HEK293 (cell line): ENCODE measurements around the gene KRTAP4-7.
"Not testable (repeated sequence)": the region's sequence is repeated elsewhere in the genome, so short reads cannot be mapped to it uniquely, and the experiment has no call there.

Source experiments
- CTCF ChIA-PET: fragments of 350-600 bp; formaldehyde crosslinking; extraction: SDS; loops from one replicate; lab custom pipeline; 2021; ENCODE audit warnings: antibody characterized with exemption; lab: Yijun Ruan, JAX
- POLR2A ChIA-PET: fragments of 300-600 bp; formaldehyde crosslinking; extraction: SDS; loops from one replicate; lab custom pipeline; 2020; ENCODE audit warnings: antibody characterized with exemption, inconsistent platforms; lab: Yijun Ruan, JAX
- H3K27ac ChIP-seq: fragments of 200-500 bp; sonication (Bioruptor generic); 2 replicates; pipeline ENCODE4 v1.5.1; 2014; ENCODE audit warnings: low read depth, low read length, control low read depth, inconsistent platforms; ENCODE audit errors: extremely low read depth
- H3K36me3 ChIP-seq, 2 experiments: fragments of 200-500 bp in 1 of 2; sonication (Bioruptor generic) in 1 of 2; 1 replicate in 1 of 2; 2 replicates in 1 of 2; pipeline ENCODE4 v1.5.1; 2014 to 2017; ENCODE audit warnings: inconsistent platforms in 2 of 2, low read length in 2 of 2; ENCODE audit not compliant: control insufficient read depth in 2 of 2, insufficient read depth in 1 of 2
- H3K4me1 ChIP-seq: fragments of 200-500 bp; sonication (Bioruptor generic); 2 replicates; pipeline ENCODE4 v1.5.1; 2014; ENCODE audit warnings: mild to moderate bottlenecking, low read length, inconsistent platforms; ENCODE audit not compliant: control insufficient read depth, insufficient read depth
- H3K4me3 ChIP-seq: 2 replicates; pipeline ENCODE4 v1.5.1; 2011; ENCODE audit warnings: low read depth, mild to moderate bottlenecking, control low read depth, low read length, moderate library complexity
- H3K9me3 ChIP-seq: fragments of 200-500 bp; sonication (Bioruptor generic); 2 replicates; pipeline ENCODE4 v1.5.1; 2014; ENCODE audit warnings: low read depth, low read length, inconsistent platforms; ENCODE audit not compliant: control insufficient read depth, insufficient read depth
- ELK4 ChIP-seq: IDR thresholded peaks from 2 replicates; pipeline ENCODE4 v1.6.1; 2011; ENCODE audit warnings: mild to moderate bottlenecking, low read depth, low read length, borderline replicate concordance
- GLIS1 ChIP-seq: fragments of 450-650 bp; formaldehyde crosslinking; IDR thresholded peaks from 2 replicates; pipeline ENCODE4 v1.5.1; 2016; ENCODE audit warnings: missing biosample characterization, missing genetic modification characterization
- KLF8 ChIP-seq: fragments of 450-650 bp; formaldehyde crosslinking; IDR thresholded peaks from 2 replicates; pipeline ENCODE4 v1.5.1; 2016; ENCODE audit warnings: missing biosample characterization, missing genetic modification characterization
- MYNN ChIP-seq: fragments of 450-650 bp; formaldehyde crosslinking; IDR thresholded peaks from 2 replicates; pipeline ENCODE4 v1.5.1; 2016; ENCODE audit warnings: missing biosample characterization, missing genetic modification characterization, borderline replicate concordance
- PATZ1 ChIP-seq: fragments of 450-650 bp; formaldehyde crosslinking; IDR thresholded peaks from 2 replicates; pipeline ENCODE4 v1.5.1; 2016; ENCODE audit warnings: missing biosample characterization, missing genetic modification characterization
- PRDM6 ChIP-seq: fragments of 450-650 bp; formaldehyde crosslinking; IDR thresholded peaks from 2 replicates; pipeline ENCODE4 v1.5.1; 2017; ENCODE audit warnings: missing biosample characterization, missing genetic modification characterization
- TSHZ1 ChIP-seq: fragments of 450-650 bp; formaldehyde crosslinking; IDR thresholded peaks from 2 replicates; pipeline ENCODE4 v1.5.1; 2016; ENCODE audit warnings: missing biosample characterization, missing genetic modification characterization, borderline replicate concordance
- WT1 ChIP-seq: fragments of 450-650 bp; formaldehyde crosslinking; IDR thresholded peaks from 2 replicates; pipeline ENCODE4 v1.5.1; 2016; ENCODE audit warnings: missing biosample characterization, missing genetic modification characterization
- YY2 ChIP-seq: fragments of 450-650 bp; formaldehyde crosslinking; IDR thresholded peaks from 2 replicates; pipeline ENCODE4 v1.5.1; 2016; ENCODE audit warnings: missing biosample characterization, missing genetic modification characterization
- ZNF114 ChIP-seq: fragments of 450-650 bp; formaldehyde crosslinking; IDR thresholded peaks from 2 replicates; pipeline ENCODE4 v1.5.0; 2017; ENCODE audit warnings: missing biosample characterization, missing genetic modification characterization
- ZNF23 ChIP-seq: fragments of 450-650 bp; formaldehyde crosslinking; IDR thresholded peaks from 2 replicates; pipeline ENCODE4 v1.5.1; 2016; ENCODE audit warnings: missing biosample characterization, missing genetic modification characterization, borderline replicate concordance
- ZNF366 ChIP-seq: fragments of 450-650 bp; formaldehyde crosslinking; conservative IDR thresholded peaks from 2 replicates; pipeline ENCODE4 v1.5.1; 2016; ENCODE audit warnings: missing biosample characterization, missing genetic modification characterization
- ZNF391 ChIP-seq: fragments of 450-650 bp; formaldehyde crosslinking; IDR thresholded peaks from 2 replicates; pipeline ENCODE4 v1.5.1; 2016; ENCODE audit warnings: low read depth, missing biosample characterization, missing genetic modification characterization, borderline replicate concordance
- ZNF416 ChIP-seq: fragments of 450-650 bp; formaldehyde crosslinking; IDR thresholded peaks from 2 replicates; pipeline ENCODE4 v1.5.1; 2016; ENCODE audit warnings: missing biosample characterization, missing genetic modification characterization
- ZNF510 ChIP-seq: fragments of 450-650 bp; formaldehyde crosslinking; IDR thresholded peaks from 2 replicates; pipeline ENCODE4 v1.5.1; 2018; ENCODE audit warnings: mild to moderate bottlenecking, missing genetic modification characterization, missing biosample characterization; ENCODE audit not compliant: insufficient replicate concordance
- ZNF530 ChIP-seq: fragments of 450-650 bp; formaldehyde crosslinking; IDR thresholded peaks from 2 replicates; pipeline ENCODE4 v1.5.1; 2016; ENCODE audit warnings: low read depth, missing biosample characterization, missing genetic modification characterization
- ZNF768 ChIP-seq: fragments of 450-650 bp; formaldehyde crosslinking; IDR thresholded peaks from 2 replicates; pipeline ENCODE4 v1.5.1; 2018; ENCODE audit warnings: missing biosample characterization, mild to moderate bottlenecking, missing genetic modification characterization
- ZSCAN16 ChIP-seq: fragments of 450-650 bp; formaldehyde crosslinking; IDR thresholded peaks from 2 replicates; pipeline ENCODE4 v1.5.1; 2016; ENCODE audit warnings: missing biosample characterization, missing genetic modification characterization
- ZSCAN5A ChIP-seq: fragments of 450-650 bp; formaldehyde crosslinking; IDR thresholded peaks from 2 replicates; pipeline ENCODE4 v1.5.1; 2016; ENCODE audit warnings: missing biosample characterization, missing genetic modification characterization

Gene KRTAP4-7

GRCh38 chr17:41088760-41089352 lies 4.9 kb downstream of the KRTAP4-7 start:
- H3K9me3 ChIP-seq, CTCF ChIA-PET, H3K4me1 ChIP-seq, H3K36me3 ChIP-seq, POLR2A ChIA-PET, H3K4me3 ChIP-seq, H3K27ac ChIP-seq: not testable (repeated sequence)

- H3K27ac ChIP-seq, result no peak overlapping the region
- CTCF ChIA-PET, result interaction anchor here (0.8 kb wide), 1 partner anchor 483 kb away, joined by 3 read pairs; no protein-coding TSS in a partner anchor
- TF ChIP-seq PATZ1 (no peak), ZNF114 (tag by site-specific recombination) (no peak), PRDM6 (tag by site-specific recombination) (no peak), GLIS1 (tag by site-specific recombination) (no peak), ELK4 (no peak), MYNN (tag by site-specific recombination) (no peak), YY2 (no peak), KLF8 (tag by site-specific recombination) (no peak), ZNF416 (tag by site-specific recombination) (no peak), ZSCAN5A (tag by site-specific recombination) (no peak), ZNF768 (tag by site-specific recombination) (no peak), WT1 (tag by site-specific recombination) (no peak), ZNF391 (no peak), ZNF366 (no peak), ZNF530 (tag by site-specific recombination) (no peak), ZNF23 (tag by site-specific recombination) (no peak), ZNF510 (tag by site-specific recombination) (no peak), ZSCAN16 (tag by site-specific recombination) (no peak), TSHZ1 (no peak)
- H3K36me3 ChIP-seq, result no peaks in the 10 kb centered on the region
- no peaks in the 10 kb centered on the region for H3K4me1 ChIP-seq
- POLR2A ChIA-PET, result no interaction called here
- H3K4me3 ChIP-seq, result no peak overlapping the region
- H3K9me3 ChIP-seq, result no peaks in the 10 kb centered on the region
Observed at GRCh38 chr17:41096055-41096454, 12.1 kb downstream of the KRTAP4-7 start.
